ENCODE results near the gene XYLT2.
"Not testable (repeated sequence)": the region's sequence is repeated elsewhere in the genome, so short reads cannot be mapped to it uniquely, and the experiment has no call there.

The XYLT2 gene

DNA sequence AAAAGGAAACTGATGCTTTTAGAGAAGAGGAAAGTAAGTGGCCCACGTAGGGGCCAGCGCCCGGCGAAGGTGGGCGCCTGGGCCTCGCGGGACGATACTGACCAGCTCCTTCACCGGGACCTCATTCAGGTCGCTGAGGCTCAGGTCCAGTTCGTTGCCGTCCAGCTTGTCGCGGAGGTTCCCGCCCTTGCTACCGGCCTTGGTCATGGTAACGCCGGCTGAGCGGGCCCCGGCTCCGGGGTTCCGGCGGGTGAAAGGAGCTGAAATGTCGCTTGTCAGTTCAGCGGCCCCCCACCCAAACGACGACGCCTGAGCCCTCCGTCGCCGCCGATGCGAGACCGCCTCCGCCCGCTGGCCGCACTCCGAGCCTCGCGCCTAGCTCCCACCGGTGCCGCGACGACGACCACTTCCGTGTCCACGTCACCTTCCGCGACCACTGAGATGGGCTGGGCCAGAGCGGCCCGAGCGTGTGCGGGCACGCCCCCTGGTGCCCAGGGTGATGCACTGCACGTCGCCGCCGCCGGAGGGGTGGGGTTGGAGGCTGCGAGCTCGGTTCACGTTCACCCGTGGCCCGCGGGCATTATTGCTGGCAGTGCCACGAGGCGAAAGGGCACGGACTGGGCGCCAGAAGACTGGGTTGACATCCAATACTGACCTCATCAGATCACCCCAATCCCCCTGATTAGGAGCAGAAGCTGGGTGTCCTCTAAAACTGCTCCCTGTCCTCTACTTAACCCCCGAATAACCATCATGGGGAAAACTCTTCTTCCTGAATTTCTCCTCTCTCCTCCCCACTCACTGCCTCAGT, 51.4 kb downstream of the XYLT2 start, which contains the start of gene LRRC59:
Gene LRRC59 (minus strand): TSS at position 413 of the 808 bp plus-strand sequence. CDS start 206 bp downstream, at position 207.
- peak within 1 kb of the TSS; percentile 88 for H3K27ac ChIP-seq
- TF ChIP-seq, protein P1, sequence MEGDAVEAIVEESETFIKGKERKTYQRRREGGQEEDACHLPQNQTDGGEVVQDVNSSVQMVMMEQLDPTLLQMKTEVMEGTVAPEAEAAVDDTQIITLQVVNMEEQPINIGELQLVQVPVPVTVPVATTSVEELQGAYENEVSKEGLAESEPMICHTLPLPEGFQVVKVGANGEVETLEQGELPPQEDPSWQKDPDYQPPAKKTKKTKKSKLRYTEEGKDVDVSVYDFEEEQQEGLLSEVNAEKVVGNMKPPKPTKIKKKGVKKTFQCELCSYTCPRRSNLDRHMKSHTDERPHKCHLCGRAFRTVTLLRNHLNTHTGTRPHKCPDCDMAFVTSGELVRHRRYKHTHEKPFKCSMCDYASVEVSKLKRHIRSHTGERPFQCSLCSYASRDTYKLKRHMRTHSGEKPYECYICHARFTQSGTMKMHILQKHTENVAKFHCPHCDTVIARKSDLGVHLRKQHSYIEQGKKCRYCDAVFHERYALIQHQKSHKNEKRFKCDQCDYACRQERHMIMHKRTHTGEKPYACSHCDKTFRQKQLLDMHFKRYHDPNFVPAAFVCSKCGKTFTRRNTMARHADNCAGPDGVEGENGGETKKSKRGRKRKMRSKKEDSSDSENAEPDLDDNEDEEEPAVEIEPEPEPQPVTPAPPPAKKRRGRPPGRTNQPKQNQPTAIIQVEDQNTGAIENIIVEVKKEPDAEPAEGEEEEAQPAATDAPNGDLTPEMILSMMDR (conservative IDR thresholded peaks at IDR 0.05): peak; percentile 99

DNA sequence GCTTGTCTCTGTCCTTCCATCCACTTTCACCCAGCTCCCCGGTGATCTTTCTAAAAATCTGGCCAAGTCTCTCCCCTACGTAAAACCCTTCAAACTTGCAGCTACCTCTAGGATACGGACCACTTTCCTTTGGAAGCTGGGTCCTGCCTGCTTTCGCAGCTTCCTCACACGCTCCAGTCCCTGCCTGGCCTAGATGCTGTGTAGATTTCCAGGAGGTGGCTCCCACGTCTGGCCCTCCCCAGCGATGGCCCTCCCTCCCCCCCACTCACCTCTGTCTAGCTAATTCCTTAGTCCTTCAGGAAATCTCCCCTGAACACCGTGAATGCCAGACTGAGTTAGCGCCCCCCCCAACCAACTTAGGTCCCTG, 52.0 kb downstream of the XYLT2 start:
- peak overlapping the region; percentile 88; the same call in 1 of the 2 replicates for H3K27ac ChIP-seq
- TF ChIP-seq, protein P1 (conservative IDR thresholded peaks at IDR 0.05): no peak

DNA sequence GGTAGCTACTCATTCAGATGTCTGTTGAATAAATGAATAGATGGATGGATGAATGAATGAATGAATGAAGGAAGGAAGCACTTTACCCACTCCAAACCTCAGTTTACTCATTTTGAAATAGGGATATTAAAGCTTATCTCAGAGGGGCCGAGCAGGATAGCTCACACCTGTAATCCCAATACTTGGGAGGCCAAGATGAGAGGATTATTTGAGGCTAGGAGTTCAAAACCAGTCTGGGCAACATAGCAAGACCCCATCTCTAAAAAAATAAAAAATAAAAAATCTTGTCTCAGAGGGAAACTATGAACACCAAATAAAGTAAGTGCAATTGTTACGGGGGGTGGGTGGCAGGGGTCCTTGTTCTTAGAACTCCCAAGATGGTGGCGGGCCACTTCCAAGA, 52.7 kb downstream of the XYLT2 start:
- H3K27ac ChIP-seq: not testable (repeated sequence)

DNA sequence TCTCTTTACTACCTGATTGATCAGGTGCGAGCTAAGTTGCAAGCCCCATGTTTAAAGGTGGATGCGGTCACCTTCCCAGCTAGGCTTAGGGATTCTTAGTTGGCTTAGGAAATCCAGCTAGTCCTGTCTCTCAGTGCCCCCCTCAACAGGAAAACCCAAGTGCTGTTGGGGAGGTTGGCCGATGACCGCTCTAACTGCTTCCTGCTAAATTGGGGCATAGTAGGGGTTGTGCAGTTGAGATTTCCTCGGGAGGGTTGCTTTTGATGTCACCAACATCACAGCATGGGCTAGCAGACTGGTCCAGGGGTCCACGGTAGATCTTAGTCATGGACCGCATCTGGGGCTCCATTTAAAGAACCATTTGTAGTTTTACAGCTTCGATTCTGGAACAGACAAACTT, 53.7 kb downstream of the XYLT2 start:
- not testable (repeated sequence) for H3K27ac ChIP-seq

DNA sequence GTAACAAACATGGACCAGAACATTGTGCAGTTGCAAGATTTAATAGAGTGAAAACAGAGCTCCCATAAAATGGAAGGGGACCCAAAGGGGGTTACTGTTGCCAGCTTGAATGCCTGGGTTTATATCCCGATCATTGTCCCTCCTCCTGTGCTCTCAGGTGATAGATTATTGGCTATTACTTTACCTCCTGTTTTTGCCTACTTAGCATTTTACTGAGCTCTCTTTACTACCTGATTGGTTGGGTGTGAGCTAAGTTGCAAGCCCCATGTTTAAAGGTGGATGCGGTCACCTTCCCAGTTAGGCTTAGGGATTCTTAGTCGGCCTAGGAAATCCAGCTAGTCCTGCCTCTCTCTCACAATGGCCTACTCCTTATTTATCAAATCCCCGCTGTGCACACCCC, 59.4 kb downstream of the XYLT2 start:
- not testable (repeated sequence) for H3K27ac ChIP-seq

DNA sequence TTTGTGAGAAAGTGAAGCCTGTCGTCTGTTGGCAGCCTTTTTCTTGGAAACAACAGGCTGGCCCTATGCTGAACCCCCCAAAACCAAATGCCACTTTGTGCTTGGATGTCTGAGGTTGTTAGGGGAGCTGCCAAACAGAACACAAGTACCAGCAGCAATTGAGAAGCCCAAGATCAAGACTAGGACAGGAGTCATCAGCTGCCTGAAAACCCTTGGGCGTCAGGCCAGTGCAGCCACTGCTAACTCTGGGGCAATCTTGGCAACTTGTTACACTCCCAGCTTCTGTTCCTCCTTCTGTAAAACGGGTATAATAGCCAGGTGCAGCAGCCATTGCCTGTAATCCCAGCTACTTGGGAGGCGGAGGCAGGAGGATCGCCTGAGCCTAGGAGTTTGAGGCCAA, 60.7 kb downstream of the XYLT2 start:
- H3K27ac ChIP-seq: no peak overlapping the region
- TF ChIP-seq, protein P1 (conservative IDR thresholded peaks at IDR 0.05): no peak

DNA sequence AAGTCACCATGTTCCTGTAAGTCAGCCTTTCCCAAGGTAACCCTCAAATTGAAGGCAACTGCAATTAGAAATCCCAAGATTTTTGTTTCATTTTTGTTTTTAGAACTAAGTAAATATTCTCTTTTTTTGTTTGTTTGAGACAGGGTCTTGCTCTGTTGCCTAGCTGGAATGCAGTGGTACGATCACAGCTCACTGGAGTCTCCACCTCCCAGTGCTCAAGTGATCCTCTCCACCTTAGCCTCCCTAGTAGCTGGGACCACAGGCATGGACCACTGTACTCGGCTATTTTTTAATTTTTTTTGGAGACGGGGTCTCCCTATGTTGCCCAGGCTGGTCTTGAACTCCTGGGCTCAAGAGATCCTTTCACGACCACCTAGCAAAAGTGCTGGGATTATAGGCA, 62.0 kb downstream of the XYLT2 start:
- TF ChIP-seq, protein P1 (conservative IDR thresholded peaks at IDR 0.05): no peak
- no peak overlapping the region for H3K27ac ChIP-seq

All from VCaP (cell line).